Activated CD4-positive, alpha-beta T cell treated with anti-CD3 and anti-CD28 coated beads for 24 hours (primary cell): ENCODE measurements around the gene PRAMEF26.
"Not testable (repeated sequence)": the region's sequence is repeated elsewhere in the genome, so short reads cannot be mapped to it uniquely, and the experiment has no call there.

ENCODE experiments used
- DNase-seq, 2 donors: peaks; one replicate each; pipeline ENCODE4 v3.0.0-alpha.2; 2020; ENCODE audit warnings: low read depth in 2 of 2

Gene PRAMEF26

DNA sequence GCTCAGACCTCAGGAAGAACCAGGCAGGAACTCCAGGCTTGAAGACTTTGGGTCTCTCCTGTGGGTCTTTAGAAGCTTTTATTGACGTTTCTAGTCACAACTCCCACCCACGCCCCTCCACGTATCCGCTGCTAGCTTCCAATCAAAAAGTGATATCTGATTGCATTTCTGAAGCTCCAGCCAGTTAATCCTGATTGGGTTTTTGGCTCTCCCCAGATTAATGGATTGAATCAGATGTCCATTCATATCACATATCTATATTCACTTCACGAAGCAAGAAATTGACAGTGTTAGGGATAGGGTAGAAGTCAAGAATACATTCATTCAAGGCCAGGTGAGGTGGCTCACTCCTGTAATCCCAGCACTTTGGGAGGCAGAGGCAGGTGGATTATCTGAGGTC lies at the start of gene PRAMEF26:
Gene PRAMEF26, minus strand, starts transcription at position 101 of the 400 bp plus-strand sequence. CDS start 2,914 bp downstream, outside the sequence.
- not testable (repeated sequence) for DNase-seq

DNA sequence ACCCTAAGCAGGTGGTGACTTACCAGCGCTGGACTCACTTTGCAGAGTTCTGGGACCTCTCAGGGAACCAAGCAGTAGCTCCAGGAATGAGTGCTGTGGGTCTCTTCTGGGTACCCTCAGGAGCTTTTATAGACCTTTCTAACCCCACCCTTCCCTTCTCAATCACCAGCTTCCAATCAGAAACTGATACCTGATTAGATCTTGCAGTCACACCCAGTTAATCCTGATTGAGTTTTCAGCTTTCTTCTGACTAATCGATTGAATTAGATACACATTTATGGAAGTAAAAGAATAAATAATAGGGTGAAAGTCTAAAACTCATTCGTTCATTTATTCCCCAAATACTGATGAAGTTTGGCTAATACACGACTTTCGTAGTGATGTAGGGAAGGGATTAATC lies 45.5 kb upstream of the PRAMEF26 start, which contains the start of gene PRAMEF13:
Gene PRAMEF13, minus strand, starts transcription at position 101 of the 400 bp plus-strand sequence. CDS start 1,820 bp downstream, outside the sequence.
- DNase-seq: not testable (repeated sequence)

DNA sequence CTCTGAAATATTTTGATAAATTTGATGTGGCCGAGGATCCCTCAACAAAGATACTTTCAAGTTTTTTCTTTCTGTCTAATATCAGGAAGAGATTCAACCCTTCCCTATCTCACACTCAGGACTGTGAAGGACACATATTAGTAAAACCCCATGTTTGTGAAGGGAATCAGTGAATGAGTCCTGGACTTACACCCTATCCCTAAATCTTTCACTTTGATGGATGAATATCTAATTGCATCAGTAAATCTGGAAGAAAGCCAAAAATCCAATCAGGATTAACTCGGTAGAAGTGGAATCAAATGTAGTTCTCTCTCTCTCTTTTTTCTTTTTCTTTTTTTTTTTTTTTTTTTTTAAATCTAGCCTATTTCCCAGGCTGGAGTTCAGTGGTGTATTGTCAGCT lies 15.7 kb upstream of the PRAMEF26 start, which contains the start of gene PRAMEF9:
Gene PRAMEF9, plus strand, starts transcription at position 301 of the 400 bp plus-strand sequence. CDS start 3,433 bp downstream, outside the sequence.
- DNase-seq: not testable (repeated sequence)

DNA sequence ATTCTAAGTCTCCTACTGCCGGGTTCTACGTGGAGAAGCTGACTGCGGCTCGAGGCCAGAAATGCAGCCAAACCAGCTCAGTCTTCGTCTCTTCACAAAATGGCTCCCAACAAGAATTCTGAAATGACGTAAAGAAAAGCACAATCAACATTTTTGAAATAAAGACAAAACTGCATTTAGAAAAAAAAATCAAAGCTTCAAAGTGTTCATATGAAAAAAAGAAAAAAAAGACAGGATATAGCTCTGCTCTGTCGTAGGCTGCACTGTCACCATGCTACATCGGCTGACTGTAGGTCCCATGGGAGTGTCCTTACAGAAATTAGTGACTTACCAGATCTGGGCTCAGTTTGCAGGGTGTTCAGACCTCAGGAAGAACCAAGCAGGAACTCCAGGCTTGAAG lies 9.7 kb upstream of the PRAMEF26 start, which contains the start of gene HNRNPCL4:
Gene HNRNPCL4, minus strand, starts transcription at position 101 of the 400 bp plus-strand sequence. CDS start 164 bp downstream, outside the sequence.
- not testable (repeated sequence) for DNase-seq

DNA sequence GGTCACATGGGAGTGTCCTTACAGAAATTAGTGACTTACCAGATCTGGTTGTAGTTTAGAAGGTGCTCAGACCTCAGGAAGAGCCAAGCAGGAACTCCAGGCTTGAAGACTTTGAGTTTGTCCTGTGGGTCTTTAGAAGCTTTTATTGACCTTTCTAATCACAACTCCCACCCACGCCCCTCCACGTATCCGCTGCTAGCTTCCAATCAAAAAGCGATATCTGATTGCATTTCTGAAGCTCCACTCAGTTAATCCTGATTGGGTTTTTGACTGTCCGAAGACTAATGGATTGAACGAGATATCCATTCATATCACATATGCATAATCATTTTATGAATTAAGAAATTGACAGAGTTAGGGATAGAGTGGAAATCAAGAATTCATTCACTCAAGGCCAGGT lies 39.1 kb downstream of the PRAMEF26 start, which contains the start of gene HNRNPCL2:
Gene HNRNPCL2, minus strand, starts transcription at position 101 of the 400 bp plus-strand sequence. CDS start 454 bp downstream, outside the sequence.
- DNase-seq: not testable (repeated sequence)
